ENCODE results near the gene PGAP2. TPM values are rescaled to one million over a fixed set of nuclear protein-coding genes. Genes with fewer than 3 reads are reported as not detected.

The PGAP2 gene
- total RNA-seq, 6 experiments from 2014 or later, result 14.5 to 19.7 (median 17.1) TPM

DNA sequence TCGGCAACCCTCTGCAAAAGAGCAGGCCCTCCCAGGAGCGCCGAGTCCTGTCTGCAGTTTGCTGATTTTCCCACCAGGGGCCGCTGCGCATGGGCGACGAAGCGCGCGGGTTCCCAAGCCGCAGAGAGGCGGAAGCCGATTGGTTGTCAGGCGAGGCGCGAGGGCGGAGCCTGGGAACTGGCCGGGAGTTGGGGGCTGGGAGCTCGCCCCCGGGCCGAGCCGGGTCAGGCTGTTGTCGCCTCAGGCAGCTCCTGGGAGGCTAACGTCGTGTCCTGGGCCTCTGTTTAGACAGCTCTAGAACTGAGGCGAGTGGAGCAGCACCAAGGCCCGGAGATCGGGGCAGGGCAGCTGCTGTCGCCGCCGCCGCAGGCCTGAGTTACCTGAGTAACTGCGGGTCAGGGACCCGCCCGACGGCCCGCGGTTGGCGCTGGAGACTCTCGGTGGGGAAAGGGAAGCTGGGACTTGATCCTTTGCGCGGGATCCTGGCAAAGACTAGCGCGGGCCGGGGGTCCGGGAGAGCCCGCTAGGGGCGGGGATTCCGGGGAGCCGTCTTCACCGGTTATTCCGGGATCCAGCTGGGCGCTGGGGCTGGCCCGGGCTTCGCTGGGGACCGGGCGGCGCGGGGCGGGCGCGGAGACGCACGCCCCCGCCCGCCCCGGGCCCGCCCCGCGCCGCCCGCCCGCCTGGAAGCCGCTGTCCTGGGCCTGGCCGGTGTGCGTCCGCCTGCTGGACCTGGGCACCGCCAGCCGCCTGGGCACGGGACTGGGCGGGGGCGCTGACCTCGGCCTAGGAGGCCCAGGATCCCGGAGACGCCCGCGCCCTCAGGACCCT, 46.8 kb downstream of the PGAP2 start, which contains the start of gene STIM1:
STIM1 (plus strand) TSS at position 688 of the 831 bp plus-strand sequence. CDS start 607 bp downstream, outside the sequence.
- H3K27ac Mint-ChIP-seq, result peak within 1 kb of the TSS; percentile 84
- peaks cover 53% of the 10 kb centered on the region for H3K4me1 Mint-ChIP-seq (ENCODE audit: low read depth)
- no peaks in the 10 kb centered on the region for H3K9me3 Mint-ChIP-seq
- 0 out of 2 replicates have a peak, but pooled peaks cover 4% of the 10 kb centered on the region for H3K36me3 Mint-ChIP-seq (ENCODE audit: low read depth)
- peaks cover 6% of the 10 kb centered on the region for H3K27me3 Mint-ChIP-seq (ENCODE audit: insufficient read depth)
- DNase-seq, result peak; percentile 90
- TF ChIP-seq, protein P1, sequence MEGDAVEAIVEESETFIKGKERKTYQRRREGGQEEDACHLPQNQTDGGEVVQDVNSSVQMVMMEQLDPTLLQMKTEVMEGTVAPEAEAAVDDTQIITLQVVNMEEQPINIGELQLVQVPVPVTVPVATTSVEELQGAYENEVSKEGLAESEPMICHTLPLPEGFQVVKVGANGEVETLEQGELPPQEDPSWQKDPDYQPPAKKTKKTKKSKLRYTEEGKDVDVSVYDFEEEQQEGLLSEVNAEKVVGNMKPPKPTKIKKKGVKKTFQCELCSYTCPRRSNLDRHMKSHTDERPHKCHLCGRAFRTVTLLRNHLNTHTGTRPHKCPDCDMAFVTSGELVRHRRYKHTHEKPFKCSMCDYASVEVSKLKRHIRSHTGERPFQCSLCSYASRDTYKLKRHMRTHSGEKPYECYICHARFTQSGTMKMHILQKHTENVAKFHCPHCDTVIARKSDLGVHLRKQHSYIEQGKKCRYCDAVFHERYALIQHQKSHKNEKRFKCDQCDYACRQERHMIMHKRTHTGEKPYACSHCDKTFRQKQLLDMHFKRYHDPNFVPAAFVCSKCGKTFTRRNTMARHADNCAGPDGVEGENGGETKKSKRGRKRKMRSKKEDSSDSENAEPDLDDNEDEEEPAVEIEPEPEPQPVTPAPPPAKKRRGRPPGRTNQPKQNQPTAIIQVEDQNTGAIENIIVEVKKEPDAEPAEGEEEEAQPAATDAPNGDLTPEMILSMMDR (IDR thresholded peaks at IDR 0.05), result peak; percentile 99
- H3K4me3 Mint-ChIP-seq, result peak within 1 kb of the TSS; percentile 96

DNA sequence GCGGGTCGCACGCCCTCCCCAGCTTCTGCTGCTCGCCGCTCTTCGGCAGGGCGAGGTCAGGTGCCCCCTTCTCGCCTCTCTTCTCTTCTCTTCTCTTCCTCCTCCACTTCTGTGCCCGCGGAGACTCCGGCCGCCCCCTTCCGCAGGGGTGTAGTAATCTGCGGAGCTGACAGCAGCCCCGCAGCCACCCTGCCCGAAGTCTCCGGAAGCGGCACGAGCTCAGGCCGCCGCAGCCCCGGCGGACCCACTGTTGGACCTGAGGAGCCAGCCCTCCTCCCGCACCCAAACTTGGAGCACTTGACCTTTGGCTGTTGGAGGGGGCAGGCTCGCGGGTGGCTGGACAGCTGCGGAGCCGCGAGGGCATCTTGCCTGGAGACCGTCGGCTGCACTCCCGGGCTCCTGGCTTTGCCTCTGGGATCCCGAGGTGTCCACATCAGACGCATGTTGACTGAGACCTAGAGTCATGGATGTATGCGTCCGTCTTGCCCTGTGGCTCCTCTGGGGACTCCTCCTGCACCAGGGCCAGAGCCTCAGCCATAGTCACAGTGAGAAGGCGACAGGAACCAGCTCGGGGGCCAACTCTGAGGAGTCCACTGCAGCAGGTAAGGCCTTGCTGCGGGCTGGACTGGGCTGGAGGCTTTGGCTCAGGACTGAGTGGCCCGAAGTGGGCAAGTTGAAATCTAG, 47.6 kb downstream of the PGAP2 start:
- 0 out of 2 replicates have a peak, but pooled peaks cover 4% of the 10 kb centered on the region for H3K36me3 Mint-ChIP-seq (ENCODE audit: low read depth)
- H3K4me1 Mint-ChIP-seq (ENCODE audit: low read depth), result peaks cover 61% of the 10 kb centered on the region
- peaks cover 3% of the 10 kb centered on the region for H3K27me3 Mint-ChIP-seq (ENCODE audit: insufficient read depth)
- H3K9me3 Mint-ChIP-seq, result no peaks in the 10 kb centered on the region
- TF ChIP-seq, protein P1 (IDR thresholded peaks at IDR 0.05), result no peak
- DNase-seq, result no peak
- H3K27ac Mint-ChIP-seq, result peak overlapping the region; percentile 84
- H3K4me3 Mint-ChIP-seq, result peak overlapping the region; percentile 96

DNA sequence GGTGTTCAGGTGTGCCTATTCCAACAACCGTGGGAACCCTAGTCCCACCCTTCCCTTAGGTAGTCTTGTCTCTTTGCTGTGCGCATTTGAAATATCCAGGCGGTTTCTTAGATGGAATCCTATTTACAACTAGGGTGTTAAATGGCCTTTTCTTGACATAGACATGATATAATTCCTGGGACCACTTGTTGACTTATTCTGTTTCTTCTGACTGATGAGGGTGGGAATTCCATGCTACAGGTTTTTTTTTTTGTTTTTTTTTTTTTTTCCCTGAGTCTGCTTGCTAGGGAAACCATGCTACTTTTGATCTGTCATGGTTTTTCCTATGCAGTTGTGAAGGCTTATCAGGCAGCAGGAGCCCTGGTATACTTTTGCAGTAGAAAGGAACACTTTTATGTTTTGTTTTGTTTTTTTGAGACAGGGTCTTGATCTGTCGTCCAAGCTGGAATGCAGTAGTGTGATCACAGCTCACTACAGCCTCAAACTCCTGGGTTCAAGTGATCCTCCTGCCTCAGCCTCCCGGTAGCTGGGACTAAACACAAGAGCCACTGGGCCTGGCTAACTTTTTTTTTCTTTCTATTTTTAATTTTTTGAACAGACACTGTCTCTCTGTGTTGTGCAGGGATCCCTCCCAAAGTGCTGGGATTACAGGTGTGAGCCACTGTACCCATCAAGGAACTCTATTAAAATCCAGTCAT, 48.6 kb downstream of the PGAP2 start:
- TF ChIP-seq, protein P1 (IDR thresholded peaks at IDR 0.05), result no peak
- H3K27ac Mint-ChIP-seq, result 0 out of 2 replicates have a peak overlapping the region, but pooled peaks have one; percentile 84
- H3K36me3 Mint-ChIP-seq (ENCODE audit: low read depth), result 0 out of 2 replicates have a peak, but pooled peaks cover 4% of the 10 kb centered on the region
- no peak for DNase-seq
- H3K27me3 Mint-ChIP-seq (ENCODE audit: insufficient read depth), result peaks cover 2% of the 10 kb centered on the region
- H3K4me1 Mint-ChIP-seq (ENCODE audit: low read depth), result peaks cover 62% of the 10 kb centered on the region
- no peaks in the 10 kb centered on the region for H3K9me3 Mint-ChIP-seq
- H3K4me3 Mint-ChIP-seq, result peak overlapping the region; percentile 96

DNA sequence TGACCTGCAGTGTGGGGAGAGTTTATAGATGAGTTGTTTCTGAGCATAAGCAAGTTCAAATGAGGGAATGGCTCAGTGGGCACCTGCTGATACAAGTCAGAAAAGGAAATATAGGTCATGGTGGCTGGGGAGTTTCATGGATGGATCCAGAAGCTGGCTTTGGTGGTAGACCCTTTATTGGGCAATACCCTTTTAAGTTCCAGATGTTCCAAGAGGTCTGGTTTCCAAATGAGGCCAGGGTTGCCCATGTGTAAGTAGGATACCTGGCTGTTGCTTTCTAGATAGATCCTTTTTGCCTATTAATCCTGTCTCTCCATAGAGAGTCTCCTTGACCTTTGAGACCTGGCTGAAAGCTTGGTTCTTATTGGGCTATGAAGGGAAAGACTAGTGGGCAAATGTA, 49.3 kb downstream of the PGAP2 start:
- no peaks in the 10 kb centered on the region for H3K9me3 Mint-ChIP-seq
- H3K4me1 Mint-ChIP-seq (ENCODE audit: low read depth), result peaks cover 62% of the 10 kb centered on the region
- DNase-seq, result no peak
- 0 out of 2 replicates have a peak, but pooled peaks cover 4% of the 10 kb centered on the region for H3K36me3 Mint-ChIP-seq (ENCODE audit: low read depth)
- H3K27me3 Mint-ChIP-seq (ENCODE audit: insufficient read depth), result peaks cover 2% of the 10 kb centered on the region
- TF ChIP-seq, protein P1 (IDR thresholded peaks at IDR 0.05), result no peak
- no peak overlapping the region for H3K27ac Mint-ChIP-seq
- peak overlapping the region; percentile 57 for H3K4me3 Mint-ChIP-seq

DNA sequence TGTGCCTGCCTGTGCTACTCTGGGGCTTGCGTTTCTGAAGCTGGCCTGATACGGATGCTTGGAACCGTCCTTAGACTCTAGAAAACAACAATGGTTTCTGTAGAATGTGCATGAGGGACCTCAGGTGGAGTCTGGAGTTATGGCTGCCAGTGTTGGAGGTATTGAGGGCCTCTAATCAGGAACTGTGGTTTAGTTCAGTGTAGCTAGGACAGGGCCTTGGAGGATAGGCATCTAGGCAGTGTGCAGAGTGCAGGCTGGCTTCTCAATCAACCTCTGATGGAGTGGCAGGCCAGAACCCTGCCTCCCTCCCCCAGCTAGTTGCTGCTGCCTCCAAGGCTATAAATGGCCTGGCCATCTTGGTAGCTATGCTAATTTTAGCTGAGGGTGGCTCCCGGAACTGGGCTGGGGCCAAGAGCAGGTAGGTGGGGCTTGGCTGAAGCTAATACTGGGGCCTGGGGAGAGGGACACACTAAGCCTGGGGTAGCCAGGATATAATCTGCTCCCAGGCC, 51.1 kb downstream of the PGAP2 start:
- Mint-ChIP-seq H3K4me3 (no peak overlapping the region; the same call in 1 of the 2 replicates), H3K4me1 (ENCODE audit: low read depth) (peaks cover 56% of the 10 kb centered on the region)

More for the DNA sequence above, 51.1 kb downstream of the PGAP2 start:
- TF ChIP-seq, protein P1 (IDR thresholded peaks at IDR 0.05), result no peak
- Mint-ChIP-seq H3K36me3 (ENCODE audit: low read depth) (0 out of 2 replicates have a peak, but pooled peaks cover 4% of the 10 kb centered on the region), H3K9me3 (no peaks in the 10 kb centered on the region), H3K27me3 (ENCODE audit: insufficient read depth) (no peaks in the 10 kb centered on the region; the same call in 1 of the 2 replicates), H3K27ac (no peak overlapping the region)
- no peak for DNase-seq

Data from HFFc6 (cell line).